Nephron progenitor cell (in vitro differentiated cells): ENCODE results near the gene ARHGAP26.

Source experiments
- DNase-seq: peaks from one replicate; pipeline ENCODE4 v3.0.0; 2021
- H3K27ac Mint-ChIP-seq: 2 replicates; pipeline ENCODE4 v1.8.0; 2021; ENCODE audit warnings: mild to moderate bottlenecking, moderate library complexity, mixed read lengths
- H3K27me3 Mint-ChIP-seq: 2 replicates; pipeline ENCODE4 v1.8.0; 2021; ENCODE audit warnings: mild to moderate bottlenecking, low read depth, mixed read lengths; ENCODE audit not compliant: poor library complexity
- H3K36me3 Mint-ChIP-seq: 2 replicates; pipeline ENCODE4 v1.8.0; 2021; ENCODE audit warnings: low read depth, mixed read lengths
- H3K4me1 Mint-ChIP-seq: 2 replicates; pipeline ENCODE4 v1.8.0; 2021; ENCODE audit warnings: mixed read lengths
- H3K4me3 Mint-ChIP-seq: 2 replicates; pipeline ENCODE4 v1.8.0; 2021; ENCODE audit warnings: mild to moderate bottlenecking, moderate library complexity, mixed read lengths
- H3K9me3 Mint-ChIP-seq: 2 replicates; pipeline ENCODE4 v1.8.0; 2021; ENCODE audit warnings: mild to moderate bottlenecking, moderate library complexity, mixed read lengths
- CTCF ChIP-seq: fragments of 200-600 bp; sonication (generic); IDR thresholded peaks from 2 replicates; pipeline ENCODE4 v1.5.0; 2021; ENCODE audit warnings: antibody characterized with exemption

ARHGAP26 gene

GRCh38 chr5:143188083-143188482, 417.9 kb downstream of the ARHGAP26 start:
- Mint-ChIP-seq H3K27ac (no peak overlapping the region), H3K36me3 (no peaks in the 10 kb centered on the region), H3K9me3 (peaks cover 4% of the 10 kb centered on the region), H3K4me1 (no peaks in the 10 kb centered on the region), H3K27me3 (peaks cover 5% of the 10 kb centered on the region), H3K4me3 (no peak overlapping the region)
- DNase-seq = no peak
- TF ChIP-seq CTCF = no peak

GRCh38 chr5:143188692-143189091, 418.5 kb downstream of the ARHGAP26 start:
- no peak overlapping the region for H3K4me3 Mint-ChIP-seq

GRCh38 chr5:143190260-143190810, 420.2 kb downstream of the ARHGAP26 start:
- H3K36me3 Mint-ChIP-seq = no peaks in the 10 kb centered on the region
- peaks cover 5% of the 10 kb centered on the region for H3K27me3 Mint-ChIP-seq
- no peaks in the 10 kb centered on the region for H3K4me1 Mint-ChIP-seq
- peaks cover 4% of the 10 kb centered on the region for H3K9me3 Mint-ChIP-seq
- H3K4me3 Mint-ChIP-seq = no peak overlapping the region
- no peak for DNase-seq
- no peak for TF ChIP-seq CTCF
- H3K27ac Mint-ChIP-seq = no peak overlapping the region

More at GRCh38 chr5:143188692-143189091, 418.5 kb downstream of the ARHGAP26 start:
- H3K27me3 Mint-ChIP-seq = peaks cover 5% of the 10 kb centered on the region
- no peaks in the 10 kb centered on the region for H3K4me1 Mint-ChIP-seq
- H3K27ac Mint-ChIP-seq = no peak overlapping the region
- no peaks in the 10 kb centered on the region for H3K36me3 Mint-ChIP-seq
- TF ChIP-seq CTCF = no peak
- peaks cover 4% of the 10 kb centered on the region for H3K9me3 Mint-ChIP-seq
- no peak for DNase-seq

GRCh38 chr5:143191720-143192119, 421.5 kb downstream of the ARHGAP26 start:
- Mint-ChIP-seq H3K27me3 (peaks cover 5% of the 10 kb centered on the region), H3K36me3 (no peaks in the 10 kb centered on the region), H3K4me1 (no peaks in the 10 kb centered on the region), H3K9me3 (peaks cover 4% of the 10 kb centered on the region), H3K27ac (no peak overlapping the region), H3K4me3 (no peak overlapping the region)
- no peak for DNase-seq
- TF ChIP-seq CTCF = no peak

GRCh38 chr5:143192191-143192900, 422.2 kb downstream of the ARHGAP26 start:
- Mint-ChIP-seq H3K27ac (no peak overlapping the region), H3K27me3 (peaks cover 4% of the 10 kb centered on the region), H3K4me3 (no peak overlapping the region), H3K4me1 (no peaks in the 10 kb centered on the region), H3K9me3 (peaks cover 6% of the 10 kb centered on the region), H3K36me3 (peaks cover under 1% of the 10 kb centered on the region)
- DNase-seq = no peak
- TF ChIP-seq CTCF = no peak

- Mint-ChIP-seq H3K27me3 (peaks cover 2% of the 10 kb centered on the region), H3K27ac (no peak overlapping the region), H3K4me3 (no peak overlapping the region), H3K36me3 (peaks cover 5% of the 10 kb centered on the region), H3K9me3 (peaks cover 15% of the 10 kb centered on the region), H3K4me1 (no peaks in the 10 kb centered on the region)
- no peak for TF ChIP-seq CTCF
- no peak for DNase-seq
Measured at GRCh38 chr5:143194206-143194605, 424.0 kb downstream of the ARHGAP26 start.
